IMR-90 (cell line): ENCODE data around the gene RETREG1.

Experiments used
- CTCF ChIP-seq: conservative IDR thresholded peaks from 2 replicates; pipeline ENCODE4 v1.5.1; 2012; ENCODE audit warnings: mild to moderate bottlenecking, low read depth, low read length, improper control_type of control experiment
- FOS ChIP-seq: fragments of 150-350 bp; IDR thresholded peaks from 2 replicates; pipeline ENCODE4 v1.6.1; 2016; ENCODE audit warnings: low read depth, low read length
- POLR2A ChIP-seq: IDR thresholded peaks from 2 replicates; pipeline ENCODE4 v1.6.1; 2012; ENCODE audit warnings: mild to moderate bottlenecking, low read depth, low read length
- USF2 ChIP-seq: fragments of 150-350 bp; IDR thresholded peaks from 2 replicates; pipeline ENCODE4 v1.6.1; 2017; ENCODE audit warnings: mild to moderate bottlenecking, antibody characterized with exemption, low read length, low read depth

GRCh38 chr5:16660982-16661381 is 44.2 kb upstream of the RETREG1 start:
- TF ChIP-seq CTCF: no peak
- no peak for TF ChIP-seq POLR2A
- TF ChIP-seq FOS: no peak
- TF ChIP-seq USF2: no peak
